Left renal pelvis (tissue), 4 donors: ENCODE data around the gene ACOT8. TPM values are rescaled to one million over a fixed set of nuclear protein-coding genes. Genes with fewer than 3 reads are reported as not detected.
"Not testable (repeated sequence)": the region's sequence is repeated elsewhere in the genome, so short reads cannot be mapped to it uniquely, and the experiment has no call there.

ENCODE experiments used
- DNase-seq, 4 donors: peaks; one replicate each; pipeline ENCODE4 v3.0.0-alpha.2; 2013; ENCODE audit warnings: low read depth in 4 of 4, low spot score in 3 of 4
- polyA plus RNA-seq, 4 donors: library from polyadenylated mRNA; unstranded; fragments of 120-200 nt; gene quantifications; one replicate each; pipeline ENCODE4 v1.2.1, GENCODE V29; 2013; ENCODE audit not compliant: insufficient read length in 4 of 4

The ACOT8 gene
- polyA plus RNA-seq, 4 donors: 16.9 to 31.3 (median 22.8) TPM

DNA sequence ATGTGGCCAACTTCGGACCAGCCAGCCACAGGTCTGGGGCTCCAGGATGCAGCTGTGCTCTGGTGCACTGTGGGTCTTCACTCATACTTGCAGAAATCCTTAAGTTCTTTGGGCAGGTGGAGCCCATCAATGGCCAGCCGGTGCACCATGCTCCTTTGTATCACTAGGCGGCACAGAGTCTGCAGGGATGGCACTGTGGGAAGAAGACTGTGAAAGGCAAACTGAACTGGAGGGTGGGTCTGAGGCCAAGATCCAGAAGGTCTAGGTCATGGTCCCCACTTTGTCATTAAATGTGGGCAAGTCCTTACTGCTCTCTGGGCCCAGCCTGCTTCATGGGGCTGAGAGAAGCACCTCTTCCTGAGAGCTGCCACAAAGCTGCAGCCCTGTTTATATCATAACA, 31.5 kb upstream of the ACOT8 start:
- no peak for DNase-seq

- DNase-seq: no peak
Measured at GRCh38 chr20:45887346-45887715, 30.1 kb upstream of the ACOT8 start, which contains the start of gene SPATA25. Gene SPATA25 (minus strand): TSS chr20:45887622. CDS start chr20:45887590, 32 bp downstream.

DNA sequence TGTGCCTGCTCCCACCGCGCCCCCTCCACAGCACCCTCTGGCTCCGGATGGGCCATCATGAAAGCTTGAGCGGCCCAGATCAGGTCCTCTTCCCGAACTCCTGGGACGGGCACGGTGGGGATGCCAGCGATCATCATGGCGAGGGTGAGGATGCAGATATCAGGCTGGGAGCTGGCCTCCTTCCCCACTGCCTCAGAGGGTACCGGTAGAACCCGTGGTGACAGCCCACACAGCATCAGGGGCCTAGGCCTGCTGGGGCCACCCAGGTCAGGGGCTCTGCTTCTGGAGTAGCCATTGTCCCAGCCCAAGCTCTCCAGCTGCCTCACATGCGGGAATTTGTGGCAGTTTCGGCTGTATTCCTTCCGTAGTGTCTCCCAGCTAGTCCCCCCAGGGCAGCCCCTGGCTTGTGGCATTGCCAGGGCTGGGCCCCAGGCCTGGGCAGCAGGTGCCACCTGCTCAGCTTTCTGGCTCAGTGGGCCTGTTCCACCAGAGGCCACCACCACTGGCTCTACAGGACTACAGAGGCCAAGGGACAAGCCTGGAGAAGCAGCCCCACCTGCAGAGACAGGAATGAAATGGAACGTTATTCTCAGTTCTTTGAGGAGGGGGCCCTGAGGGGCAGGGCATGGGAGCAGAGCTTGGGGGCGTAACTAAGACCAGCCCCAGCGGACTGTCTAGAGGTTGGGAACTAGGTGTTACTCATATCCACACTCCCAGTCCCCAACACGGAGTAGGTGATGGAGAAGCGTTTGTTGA, 29.6 kb upstream of the ACOT8 start:
- no peak for DNase-seq

GRCh38 chr20:45883100-45883469, 25.9 kb upstream of the ACOT8 start:
- no peak for DNase-seq

GRCh38 chr20:45882469-45883099, 25.4 kb upstream of the ACOT8 start:
- DNase-seq: no peak

- DNase-seq: peak; percentile 98 to 100 (median 99)
Measured at GRCh38 chr20:45880988-45881788, 24.0 kb upstream of the ACOT8 start, which contains the start of gene ZSWIM1. Gene ZSWIM1 (plus strand): TSS chr20:45881227. CDS start chr20:45882593, 1,366 bp downstream.

DNA sequence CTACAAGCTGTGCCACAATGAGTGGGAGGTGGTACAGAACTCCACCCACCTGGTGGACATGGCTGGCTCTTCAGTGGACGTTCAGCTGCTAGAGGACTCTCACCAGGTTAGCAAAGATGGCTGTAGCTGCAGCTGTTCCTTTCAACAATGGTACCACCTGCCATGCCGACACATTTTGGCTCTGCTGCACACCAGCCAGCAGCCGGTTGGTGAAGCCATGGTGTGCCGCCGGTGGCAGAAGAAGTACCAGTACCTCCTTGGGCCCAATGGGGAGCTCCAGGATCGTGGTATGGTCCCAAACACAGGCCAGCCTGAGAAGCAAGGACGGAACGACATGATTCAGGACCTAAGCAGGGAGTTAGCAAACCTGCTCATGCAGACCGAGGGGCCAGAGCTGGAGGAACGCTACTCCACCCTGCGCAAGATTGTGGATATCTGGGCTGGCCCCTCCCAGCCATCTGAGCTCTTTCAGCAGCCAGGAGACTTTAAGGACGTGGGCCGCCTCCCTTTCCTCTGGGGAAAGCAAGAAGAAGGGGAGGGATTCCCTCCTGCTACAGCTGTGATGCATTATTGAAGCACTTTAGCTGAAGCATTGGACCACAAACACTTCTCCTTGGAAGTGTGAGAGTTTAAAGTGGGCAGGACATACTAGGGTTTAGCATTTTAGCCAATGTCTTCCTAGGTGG, 21.0 kb upstream of the ACOT8 start:
- no peak for DNase-seq

- no peak for DNase-seq
Measured at GRCh38 chr20:45874576-45874975, 17.4 kb upstream of the ACOT8 start.

DNA sequence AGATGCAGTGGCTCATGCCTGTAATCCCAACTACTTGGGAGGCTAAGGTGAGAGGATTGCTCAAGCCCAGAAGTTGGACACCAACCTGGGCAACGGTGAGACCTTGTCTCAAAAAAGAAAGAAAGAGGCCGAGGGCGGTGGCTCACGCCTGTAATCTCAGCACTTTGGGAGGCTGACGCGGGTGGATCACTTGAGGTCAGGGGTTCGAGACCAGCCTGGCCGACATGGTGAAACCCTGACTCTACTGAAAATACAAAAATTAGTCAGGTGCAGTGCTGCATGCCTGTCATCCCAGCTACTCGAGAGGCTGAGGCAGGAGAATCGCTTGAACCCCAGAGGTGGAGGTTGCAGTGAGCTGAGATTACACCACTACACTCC, 16.9 kb upstream of the ACOT8 start:
- DNase-seq: not testable (repeated sequence)

DNA sequence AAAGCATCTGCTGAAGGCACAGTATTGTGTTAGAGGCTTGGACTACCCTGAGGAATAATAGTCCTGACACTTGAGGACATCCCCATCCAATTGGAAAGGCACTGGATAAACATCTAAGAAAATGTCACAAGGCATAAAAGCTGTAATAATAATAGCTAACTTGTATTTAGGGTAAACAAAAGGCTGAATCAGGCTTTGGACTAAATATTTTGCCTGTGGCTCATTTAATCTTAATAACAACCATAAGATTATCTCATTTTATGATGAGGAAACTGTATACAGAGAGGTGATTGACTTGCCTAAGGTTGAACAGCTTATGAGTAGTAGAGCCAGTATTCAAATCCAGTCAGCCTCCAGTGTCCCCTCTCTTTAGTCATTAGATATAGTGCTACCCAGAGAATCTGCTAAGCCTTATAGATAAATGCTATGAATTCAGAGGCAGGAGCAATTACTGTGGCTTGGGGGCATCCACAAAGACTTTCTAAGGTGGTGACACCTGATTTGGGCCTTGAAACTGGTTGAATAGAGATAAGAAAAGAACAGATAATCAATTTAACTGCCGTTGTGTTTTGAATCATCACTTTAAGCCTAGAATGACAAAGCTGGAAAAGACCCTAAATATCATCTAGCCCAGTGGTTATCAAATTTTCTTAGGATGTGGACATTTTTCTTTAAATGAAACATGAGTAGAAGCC, 16.4 kb upstream of the ACOT8 start:
- DNase-seq: no peak

GRCh38 chr20:45872626-45873025, 15.4 kb upstream of the ACOT8 start:
- no peak for DNase-seq

DNA sequence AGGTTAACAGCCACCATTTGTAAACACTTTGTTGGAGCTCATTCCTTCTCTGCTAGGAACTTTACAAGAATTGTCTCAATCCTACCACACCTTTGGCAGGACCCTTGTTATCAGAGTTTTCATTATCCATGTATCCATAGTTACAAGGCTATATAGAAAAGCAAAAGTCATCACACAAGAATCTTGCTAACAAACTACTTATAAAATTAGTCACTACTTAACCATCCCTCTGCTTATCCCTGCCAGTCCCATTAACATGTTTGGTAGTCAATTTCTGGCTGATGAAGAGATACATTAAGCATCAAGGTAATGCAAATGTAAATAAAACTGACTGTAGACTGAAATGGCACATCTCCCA, 10.6 kb upstream of the ACOT8 start:
- DNase-seq: no peak

GRCh38 chr20:45867136-45867818, 10.1 kb upstream of the ACOT8 start:
- no peak for DNase-seq

DNA sequence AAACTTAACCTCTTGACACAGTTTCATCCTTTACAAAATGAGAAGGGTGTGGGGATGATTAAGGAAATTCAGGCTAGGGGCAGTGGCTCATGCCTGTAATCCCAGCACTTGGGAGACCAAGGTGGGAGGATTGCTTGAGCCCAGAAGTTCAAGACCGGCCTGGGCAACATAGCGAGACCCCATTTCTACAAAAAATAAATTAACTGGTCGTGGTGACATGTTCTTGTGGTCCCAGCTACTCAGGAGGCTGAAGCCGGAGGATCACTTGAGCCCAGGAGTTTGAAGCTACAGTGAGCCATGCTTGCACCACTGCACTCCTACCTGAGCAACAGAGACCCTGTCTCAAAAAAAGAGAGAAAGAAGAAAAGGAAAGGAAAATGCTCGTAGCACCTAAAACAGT, 9.3 kb upstream of the ACOT8 start:
- DNase-seq: no peak

DNA sequence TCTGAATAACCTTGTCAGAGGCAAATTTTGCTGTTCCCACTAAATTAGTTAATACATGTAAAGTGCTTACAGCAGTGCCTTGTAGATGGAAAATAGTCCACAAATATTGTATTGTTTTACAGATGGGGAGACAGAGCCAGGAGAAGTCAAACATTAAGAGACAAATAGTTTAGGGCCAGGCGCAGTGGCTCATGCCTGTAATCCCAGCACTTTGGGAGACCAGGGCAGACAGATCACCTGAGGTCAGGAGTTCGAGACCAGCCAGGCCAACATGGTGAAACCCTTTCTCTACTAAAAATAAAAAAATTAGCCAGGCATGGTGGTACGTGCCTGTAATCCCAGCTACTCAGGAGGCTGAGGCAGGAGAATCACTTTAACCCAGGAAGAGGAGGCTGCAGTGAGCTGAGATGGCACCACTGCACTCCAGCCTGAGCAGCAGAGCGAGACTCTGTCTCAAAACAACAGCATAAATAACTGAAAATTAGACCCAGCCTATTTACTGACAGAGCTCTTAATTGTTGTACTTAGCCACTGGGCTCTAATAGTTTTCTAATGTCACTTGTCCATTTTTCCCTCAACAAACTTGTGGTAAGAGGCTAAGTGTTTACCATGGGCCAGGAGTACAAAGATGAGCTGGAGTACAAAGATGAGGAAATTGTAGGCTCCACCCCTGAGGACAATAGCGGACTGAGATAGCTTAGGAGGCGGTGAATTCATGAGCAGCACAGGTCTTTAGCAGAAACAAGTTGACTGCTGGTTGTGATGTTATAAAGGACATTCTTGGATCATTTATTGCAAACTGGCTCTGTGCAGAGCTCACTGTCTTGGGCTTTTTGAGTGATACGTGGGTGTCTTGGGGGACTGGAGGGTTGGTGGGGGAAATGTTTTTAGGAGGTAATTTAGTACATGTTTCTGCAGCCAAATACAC, 6.6 kb upstream of the ACOT8 start:
- no peak for DNase-seq

GRCh38 chr20:45861221-45862075, 4.3 kb upstream of the ACOT8 start:
- no peak for DNase-seq

DNA sequence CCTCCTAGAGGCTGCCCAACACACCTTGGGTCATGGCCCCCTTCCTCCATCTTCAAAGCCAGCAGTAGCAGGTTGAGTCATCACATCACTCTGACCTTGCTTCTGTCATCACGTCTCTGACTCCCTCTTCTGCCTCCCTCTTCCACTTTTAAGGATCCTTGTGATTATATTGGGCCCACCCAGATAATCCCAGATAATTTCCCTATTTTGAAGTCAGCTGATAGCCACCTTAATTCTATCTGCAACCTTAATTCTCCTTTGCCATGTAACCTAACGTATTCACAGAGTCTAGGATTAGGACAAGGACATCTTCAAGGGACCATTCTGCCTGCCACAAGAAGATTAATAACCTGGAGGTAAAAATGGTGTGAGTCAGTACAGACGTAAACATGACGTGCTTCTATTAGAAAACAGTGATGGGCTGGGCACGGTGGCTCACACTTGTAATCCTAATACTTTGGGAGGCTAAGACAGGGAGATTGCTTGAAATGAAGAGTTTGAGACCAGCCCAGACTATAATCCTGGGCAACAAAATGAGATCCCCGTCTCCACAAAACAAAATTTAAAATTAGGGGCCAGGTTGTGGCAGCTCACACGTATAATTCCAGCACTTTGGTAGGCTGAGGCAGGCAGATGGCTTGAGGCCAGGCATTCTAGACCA, 3.5 kb upstream of the ACOT8 start:
- no peak for DNase-seq
